Activated T-helper 2 cell treated with anti-CD3 and anti-CD28 coated beads, Interferon-gamma antibody, Interleukin-2, Interleukin-4, amounts not matched to agents 10 μg/mL and 5 μg/mL and 100 μg/mL, durations not matched to agents 14 hours and 24 hours and 36 hours (primary cell): ENCODE measurements around the gene OR5B12. TPM values are rescaled to one million over a fixed set of nuclear protein-coding genes. Genes with fewer than 3 reads are reported as not detected.
"Not testable (repeated sequence)": the region's sequence is repeated elsewhere in the genome, so short reads cannot be mapped to it uniquely, and the experiment has no call there.

Experiments used
- DNase-seq: peaks from one replicate; pipeline ENCODE4 v3.0.0; 2021; ENCODE audit warnings: low spot score
- H3K27ac Mint-ChIP-seq: one replicate; pipeline ENCODE4 v1.8.0; 2021; ENCODE audit warnings: mixed read lengths
- H3K27me3 Mint-ChIP-seq: one replicate; pipeline ENCODE4 v1.8.0; 2021; ENCODE audit warnings: low read depth, mixed read lengths
- H3K36me3 Mint-ChIP-seq: one replicate; pipeline ENCODE4 v1.8.0; 2021; ENCODE audit warnings: low read depth, mixed read lengths
- H3K4me1 Mint-ChIP-seq: one replicate; pipeline ENCODE4 v1.8.0; 2021; ENCODE audit warnings: low read depth, mixed read lengths
- H3K4me3 Mint-ChIP-seq: one replicate; pipeline ENCODE4 v1.8.0; 2021; ENCODE audit warnings: low read depth, mild to moderate bottlenecking, moderate library complexity, mixed read lengths
- H3K9me3 Mint-ChIP-seq: one replicate; pipeline ENCODE4 v1.8.0; 2021; ENCODE audit warnings: mixed read lengths
- intact Hi-C: fragments of 100-400 bp; cut with micrococcal nuclease; formaldehyde crosslinking; loops from one replicate; pipeline ENCODE4 v1.15.1; 2023
- total RNA-seq: library from RNA; stranded (reverse); gene quantifications from 2 replicates; pipeline ENCODE4 v1.2.3, GENCODE V29; 2022

OR5B12 gene
- total RNA-seq, 1 donor from 2014 or later, result not detected

- intact Hi-C loops, result no loop called here
- Mint-ChIP-seq H3K4me1 (no peaks in the 10 kb centered on the region), H3K9me3 (no peaks in the 10 kb centered on the region), H3K27me3 (no peaks in the 10 kb centered on the region), H3K36me3 (no peaks in the 10 kb centered on the region), H3K27ac (no peak within 1 kb of the TSS), H3K4me3 (no peak within 1 kb of the TSS)
- no peak for DNase-seq
These were observed 14.0 kb downstream of the OR5B12 start, which contains the start of gene OR5B2 for GRCh38 chr11:58428021-58428420. Gene OR5B2 (minus strand): TSS chr11:58428121. CDS start chr11:58423261, 4,860 bp downstream.

DNA sequence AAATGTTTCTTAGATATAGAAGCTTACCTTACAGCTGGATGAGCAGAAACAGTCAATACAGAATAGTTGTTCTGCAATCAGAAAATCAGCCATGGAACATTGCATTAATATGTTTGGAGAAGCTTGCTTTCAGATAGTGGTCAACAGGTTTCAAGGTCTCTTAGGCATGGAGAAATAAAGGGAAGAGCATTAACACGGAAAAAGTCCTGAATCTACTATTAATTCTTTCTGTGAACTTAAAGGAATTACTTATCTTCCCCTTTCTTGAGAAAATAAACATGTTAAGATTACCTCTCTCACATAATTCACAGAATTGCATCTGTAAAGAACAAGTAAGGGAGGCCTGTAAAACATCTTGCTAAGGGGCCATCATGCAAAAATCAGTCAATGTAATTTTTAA lies 35.3 kb downstream of the OR5B12 start, which contains the start of gene OR5B3:
TSS of gene OR5B3 (minus strand) at position 101 of the 400 bp plus-strand sequence. CDS start 3,465 bp downstream, outside the sequence.
- no peak for DNase-seq
- intact Hi-C loops, result no loop called here
- Mint-ChIP-seq H3K9me3 (peaks cover 23% of the 10 kb centered on the region), H3K27me3 (no peaks in the 10 kb centered on the region), H3K4me3 (no peak within 1 kb of the TSS), H3K4me1 (no peaks in the 10 kb centered on the region), H3K27ac (no peak within 1 kb of the TSS), H3K36me3 (no peaks in the 10 kb centered on the region)

GRCh38 chr11:58399622-58400021 lies 42.4 kb downstream of the OR5B12 start:
- DNase-seq, H3K4me1 Mint-ChIP-seq, H3K27me3 Mint-ChIP-seq, H3K9me3 Mint-ChIP-seq, H3K27ac Mint-ChIP-seq, H3K36me3 Mint-ChIP-seq, H3K4me3 Mint-ChIP-seq, intact Hi-C loops: not testable (repeated sequence)

DNA sequence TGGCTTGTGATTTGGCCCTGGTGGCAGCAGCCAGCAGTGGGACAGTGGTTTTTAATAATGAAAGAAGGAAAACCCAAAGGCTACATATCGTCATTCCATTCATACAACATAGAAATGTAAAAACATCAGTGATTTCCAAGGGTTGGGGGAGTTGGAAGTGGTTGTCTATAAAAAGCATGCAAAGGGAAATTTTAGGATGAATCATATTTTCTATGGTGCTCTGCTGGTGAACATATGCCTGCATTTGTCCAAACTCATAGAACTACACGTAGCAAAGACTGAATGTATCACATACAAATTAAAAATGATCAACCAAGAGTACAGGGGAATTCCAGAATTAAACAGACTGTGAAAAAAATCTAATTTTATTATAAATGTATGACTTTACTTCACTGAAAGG lies 46.5 kb downstream of the OR5B12 start:
- Mint-ChIP-seq H3K4me1 (peaks cover 2% of the 10 kb centered on the region), H3K27ac (no peak overlapping the region)
- intact Hi-C loops, result no loop called here

DNA sequence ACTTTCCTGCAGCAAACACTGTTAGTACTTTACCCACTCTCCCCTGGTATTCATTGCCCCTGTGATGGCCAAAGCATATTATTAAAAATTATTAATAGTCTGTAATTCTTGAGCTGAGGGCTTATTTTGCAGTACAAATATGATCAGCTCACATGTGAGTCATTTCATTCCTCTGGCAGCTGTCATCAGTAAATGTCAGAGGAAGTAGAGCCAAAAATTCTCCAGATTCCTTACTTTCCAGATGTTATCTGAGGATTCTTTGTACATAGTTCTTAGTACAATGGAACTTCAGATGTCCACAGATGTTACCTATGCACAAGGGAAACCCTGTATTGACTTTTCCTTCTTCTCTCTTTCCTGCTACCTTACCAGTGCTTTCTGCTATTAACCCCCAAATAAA lies 47.8 kb downstream of the OR5B12 start:
- H3K36me3 Mint-ChIP-seq, result no peaks in the 10 kb centered on the region

More for the DNA sequence above, 46.5 kb downstream of the OR5B12 start:
- Mint-ChIP-seq H3K36me3 (no peaks in the 10 kb centered on the region), H3K4me3 (no peak overlapping the region), H3K27me3 (no peaks in the 10 kb centered on the region), H3K9me3 (peaks cover 14% of the 10 kb centered on the region)
- no peak for DNase-seq

GRCh38 chr11:58392746-58393145 lies 49.3 kb downstream of the OR5B12 start:
- no peak for DNase-seq
- H3K27me3 Mint-ChIP-seq, result no peaks in the 10 kb centered on the region
- H3K27ac Mint-ChIP-seq, result no peak overlapping the region
- H3K4me1 Mint-ChIP-seq, result peaks cover 2% of the 10 kb centered on the region
- H3K4me3 Mint-ChIP-seq, result no peak overlapping the region
- intact Hi-C loops, result loop anchor here (5.0 kb wide), 2 partner anchors 115 to 185 kb away; partner anchors contain the start of genes LPXN, OR5B21 and ZFP91
- peaks cover 14% of the 10 kb centered on the region for H3K9me3 Mint-ChIP-seq
- no peaks in the 10 kb centered on the region for H3K36me3 Mint-ChIP-seq

More for the DNA sequence above, 47.8 kb downstream of the OR5B12 start:
- DNase-seq, result no peak
- no peak overlapping the region for H3K4me3 Mint-ChIP-seq
- peaks cover 2% of the 10 kb centered on the region for H3K4me1 Mint-ChIP-seq
- peaks cover 14% of the 10 kb centered on the region for H3K9me3 Mint-ChIP-seq
- no peak overlapping the region for H3K27ac Mint-ChIP-seq
- no peaks in the 10 kb centered on the region for H3K27me3 Mint-ChIP-seq
- intact Hi-C loops, result loop anchor here (5.0 kb wide), 2 partner anchors 113 to 183 kb away; partner anchors contain the start of genes LPXN, OR5B21 and ZFP91

GRCh38 chr11:58391879-58392278 lies 50.2 kb downstream of the OR5B12 start:
- H3K36me3 Mint-ChIP-seq, result no peaks in the 10 kb centered on the region
- intact Hi-C loops, result loop anchor here (5.0 kb wide), 2 partner anchors 115 to 185 kb away; partner anchors contain the start of genes LPXN, OR5B21 and ZFP91
- peak overlapping the region; percentile 21 for H3K27ac Mint-ChIP-seq
- peaks cover 2% of the 10 kb centered on the region for H3K4me1 Mint-ChIP-seq
- H3K9me3 Mint-ChIP-seq, result peaks cover 14% of the 10 kb centered on the region
- DNase-seq, result no peak
- H3K27me3 Mint-ChIP-seq, result no peaks in the 10 kb centered on the region
- H3K4me3 Mint-ChIP-seq, result no peak overlapping the region

- Mint-ChIP-seq H3K27me3 (no peaks in the 10 kb centered on the region), H3K27ac (no peak overlapping the region), H3K4me3 (no peak overlapping the region), H3K36me3 (no peaks in the 10 kb centered on the region), H3K9me3 (peaks cover 14% of the 10 kb centered on the region), H3K4me1 (peaks cover 2% of the 10 kb centered on the region)
- intact Hi-C loops, result loop anchor here (5.0 kb wide), 2 partner anchors 117 to 187 kb away; partner anchors contain the start of genes LPXN, OR5B21 and ZFP91
- DNase-seq, result no peak
These were observed 51.4 kb downstream of the OR5B12 start for GRCh38 chr11:58390551-58391063.

Other genes starting within 250 kb of the OR5B12 start
- gene OR1S2, start 238.1 kb downstream of the OR5B12 start, total RNA-seq, result not detected in 2 replicates
- gene OR1S1, start 229.5 kb downstream of the OR5B12 start, total RNA-seq, result not detected in 2 replicates
- not detected in 2 replicates for gene OR10Q1, start 213.3 kb downstream of the OR5B12 start, total RNA-seq
- gene OR10W1, start 174.0 kb downstream of the OR5B12 start, total RNA-seq, result not detected in 2 replicates
- not detected in 2 replicates for gene OR5B17, start 83.2 kb downstream of the OR5B12 start, total RNA-seq
- gene OR5B3, start 35.4 kb downstream of the OR5B12 start, total RNA-seq, result not detected in 2 replicates
- not detected in 2 replicates for gene OR5B2, start 14.1 kb downstream of the OR5B12 start, total RNA-seq
- gene OR5B21, start 65.9 kb upstream of the OR5B12 start, total RNA-seq, result 0.46 and 0.48 TPM in 2 replicates
- gene LPXN, start 133.6 kb upstream of the OR5B12 start, total RNA-seq, result 115 and 129 TPM in 2 replicates
- 57.7 and 59.3 TPM in 2 replicates for gene ZFP91, start 136.8 kb upstream of the OR5B12 start, total RNA-seq
- gene CNTF, start 180.4 kb upstream of the OR5B12 start, total RNA-seq, result 3.4 and 4.0 TPM in 2 replicates